HUDEP-2 (cell line): ENCODE results near the gene ECD.

Source experiments
- DNase-seq, 76 experiments: peaks; one replicate each; lab custom pipeline; 2025; ENCODE audit not compliant: unreplicated experiment in 76 of 76; lab: John Stamatoyannopoulos, UW

ECD gene

GRCh38 chr10:73099141-73099540 is 68.7 kb downstream of the ECD start:
- DNase-seq, result no peak

- DNase-seq, result no peak
Measured at GRCh38 chr10:73097305-73097670, 70.5 kb downstream of the ECD start.

DNA sequence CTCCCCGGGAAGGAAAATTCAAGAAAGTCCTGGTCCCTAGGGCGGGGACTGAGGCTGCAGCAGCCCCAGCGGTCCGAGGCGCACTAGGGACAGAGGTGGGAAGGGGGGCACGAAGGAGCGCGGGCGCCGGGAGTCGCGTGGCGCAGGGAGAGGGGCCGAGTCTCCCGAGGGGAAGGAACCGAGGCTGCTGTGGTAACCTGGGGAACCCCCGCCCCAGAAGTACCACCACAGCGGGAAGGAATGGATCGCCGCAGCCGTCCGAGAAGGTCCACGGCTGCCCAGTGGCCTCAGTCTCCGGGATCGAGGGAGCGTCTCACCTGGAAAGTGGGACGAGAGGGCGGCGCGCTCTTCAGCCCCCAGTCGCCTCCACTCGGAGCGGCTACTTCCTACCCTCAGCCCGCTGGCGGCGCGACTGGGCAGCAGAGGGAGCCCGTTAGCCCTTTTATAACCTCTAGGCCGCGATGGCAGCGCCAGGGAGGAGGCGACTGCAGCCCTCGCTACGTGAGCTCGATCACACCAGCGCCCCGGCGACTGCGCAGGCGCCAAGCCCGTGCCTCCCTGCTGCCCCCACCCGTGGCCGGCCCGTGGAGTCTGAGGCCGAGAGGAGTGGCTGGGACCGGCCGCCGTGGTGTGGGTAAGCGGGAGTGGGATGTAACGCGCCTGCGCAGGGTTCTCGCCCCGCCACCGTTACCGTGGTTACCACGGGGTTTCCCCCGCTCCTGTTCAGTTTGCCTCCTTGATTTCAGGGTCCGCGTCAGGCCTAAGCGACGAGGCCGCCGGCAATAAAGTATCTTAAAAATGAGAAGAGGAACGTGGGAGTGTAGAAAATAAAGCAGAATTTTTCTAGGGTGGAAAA is 71.1 kb downstream of the ECD start, which contains the start of gene P4HA1:
Gene P4HA1 (minus strand): TSS at position 418 of the 856 bp plus-strand sequence. CDS start 21,983 bp downstream, outside the sequence.
- DNase-seq, result peak; percentile 52 to 98 (median 93)

- DNase-seq, result peak in 54 of 76 experiments; percentile 12 to 78 (median 38)
Measured at GRCh38 chr10:73096041-73096448, 71.8 kb downstream of the ECD start.

GRCh38 chr10:73095481-73096021 is 72.3 kb downstream of the ECD start:
- DNase-seq, result peak in 20 of 76 experiments; percentile 4 to 44 (median 14)

DNA sequence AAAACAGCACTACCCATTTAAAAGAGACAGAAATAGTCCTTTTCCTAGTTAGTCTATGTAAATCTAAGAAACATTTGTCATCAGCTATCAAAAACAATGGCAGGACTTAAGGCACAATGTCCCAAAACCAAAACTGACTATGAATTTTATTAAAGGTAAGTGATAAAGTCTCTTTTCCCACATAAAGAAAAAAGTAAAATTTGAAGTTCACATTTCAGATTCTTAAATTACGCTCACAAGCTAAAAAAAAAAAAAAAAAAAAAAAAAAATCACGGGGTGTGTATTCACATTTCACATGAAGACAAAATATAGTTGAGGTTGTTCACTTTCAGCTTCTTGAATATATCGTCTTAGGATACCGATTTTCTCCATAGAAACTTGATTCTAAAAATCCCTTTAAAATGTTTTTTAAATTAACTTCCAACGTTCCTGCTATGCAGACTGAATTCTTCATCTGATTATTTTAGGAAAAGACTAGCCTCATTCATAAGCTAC is 72.8 kb downstream of the ECD start:
- DNase-seq, result no peak

DNA sequence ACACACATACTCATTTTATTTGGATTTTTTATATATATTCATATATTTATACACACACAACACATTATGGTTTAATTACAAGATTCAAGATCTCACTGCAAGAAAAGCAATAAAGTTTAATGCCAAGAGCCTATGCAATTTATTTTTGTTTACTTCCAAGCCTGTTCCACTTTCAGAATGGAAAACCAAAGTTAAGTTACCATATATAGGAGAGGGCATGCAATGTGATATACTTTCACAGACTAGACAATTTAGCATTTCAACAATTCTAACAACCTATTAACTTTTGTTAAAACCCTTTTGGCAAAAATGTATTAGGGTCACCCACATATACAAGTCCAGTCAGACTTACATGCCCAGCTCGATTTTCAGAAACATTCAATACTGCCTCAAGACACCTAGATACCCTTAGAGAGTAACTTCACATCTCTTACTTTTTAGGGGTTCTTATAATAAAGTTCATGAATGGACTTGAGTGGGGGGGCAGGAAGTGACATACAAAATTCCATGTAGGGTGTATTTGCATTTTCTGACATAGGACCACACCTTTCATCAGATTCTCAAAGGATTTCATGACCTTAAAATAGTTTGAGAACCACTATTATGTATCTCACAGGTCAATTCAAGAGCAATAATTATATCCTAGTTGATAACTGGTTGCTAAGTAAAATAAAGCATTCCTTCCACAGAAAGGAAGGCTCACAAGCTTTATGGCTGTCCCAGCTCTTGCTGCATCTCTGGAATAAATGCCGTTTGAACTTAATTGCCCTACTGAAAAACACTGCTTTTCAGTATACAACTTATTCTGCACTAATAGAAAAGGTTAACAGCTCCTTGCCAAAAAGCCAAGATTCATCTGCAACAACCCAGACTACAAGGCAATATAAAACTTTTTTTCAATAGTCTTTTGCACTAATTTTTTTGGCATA is 73.6 kb downstream of the ECD start:
- peak in 1 of 76 experiments; percentile 19 for DNase-seq

GRCh38 chr10:73092830-73093229 is 75.0 kb downstream of the ECD start:
- DNase-seq, result no peak

DNA sequence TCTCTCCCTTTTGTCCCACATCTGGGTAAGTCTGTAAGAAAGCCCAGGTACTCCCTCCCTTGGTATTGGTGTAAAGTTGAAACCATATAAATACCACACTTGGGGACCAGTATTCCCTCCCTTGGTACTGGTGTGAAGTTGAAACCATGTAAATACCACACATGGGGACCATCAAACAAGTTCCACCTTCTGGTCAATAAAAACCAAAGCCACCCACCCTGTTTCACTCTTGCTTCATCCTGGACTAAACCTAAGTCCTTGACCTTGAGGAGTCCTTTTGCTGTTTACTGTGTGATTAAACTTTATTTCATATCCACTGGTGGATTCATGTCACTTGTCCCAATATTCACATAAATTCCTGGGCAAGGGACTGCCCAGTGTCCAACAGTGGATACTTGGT is 79.5 kb downstream of the ECD start:
- DNase-seq, result no peak

- no peak for DNase-seq
Measured at GRCh38 chr10:73086816-73087215, 81.0 kb downstream of the ECD start.

- no peak for DNase-seq
Measured at GRCh38 chr10:73084209-73084608, 83.6 kb downstream of the ECD start.
